ENCODE data around the gene VWA5B2. TPM values are rescaled to one million over a fixed set of nuclear protein-coding genes. Genes with fewer than 3 reads are reported as not detected.

The VWA5B2 gene
- total and polyA plus RNA-seq, 9 of the 15 experiments (the other 6 are each of a cell fraction or from before 2014, with no cell fraction given) = 0.04 TPM; not detected in 8

- TF ChIP-seq RERE (CRISPR knock-in tag; IDR thresholded peaks at IDR 0.05; ENCODE audit: borderline replicate concordance) (no peak), FUS (optimal IDR thresholded peaks at IDR 0.05; ENCODE audit: low read depth, low read length) (peak; percentile 35), E2F3 (CRISPR knock-in tag; IDR thresholded peaks at IDR 0.05) (0 out of 2 replicates have a peak, but pooled peaks have one; percentile 25), ZNF124 (CRISPR knock-in tag; IDR thresholded peaks at IDR 0.05) (no peak), ARHGAP35 (IDR thresholded peaks at IDR 0.05; ENCODE audit: partially characterized antibody) (no peak), NR4A1 (CRISPR knock-in tag; IDR thresholded peaks at IDR 0.05) (no peak), NR4A1 (tag; IDR thresholded peaks at IDR 0.05) (0 out of 2 replicates have a peak, but pooled peaks have one; percentile 48), ZFP30 (CRISPR knock-in tag; IDR thresholded peaks at IDR 0.05; ENCODE audit: borderline replicate concordance) (no peak), CHD2 (IDR thresholded peaks at IDR 0.05; ENCODE audit: low read depth, low read length) (peak; percentile 43), ZEB2 (IDR thresholded peaks at IDR 0.05) (peak; percentile 95), PCBP2 (IDR thresholded peaks at IDR 0.05; ENCODE audit: low read depth, low read length, poor library complexity, severe bottlenecking) (no peak), GTF2B (IDR thresholded peaks at IDR 0.05; ENCODE audit: extremely low read depth, insufficient read length) (no peak), TAL1 (IDR thresholded peaks at IDR 0.05) (no peak), E2F1 (CRISPR knock-in tag; IDR thresholded peaks at IDR 0.05) (no peak), ZNF384 (IDR thresholded peaks at IDR 0.05; ENCODE audit: low read depth, low read length) (0 out of 2 replicates have a peak, but pooled peaks have one; percentile 35), CHD4 (IDR thresholded peaks at IDR 0.05; ENCODE audit: insufficient read depth, insufficient replicate concordance, low read depth, low read length, poor library complexity, severe bottlenecking) (no peak), ZNF551 (CRISPR knock-in tag; IDR thresholded peaks at IDR 0.05) (no peak), EWSR1 (IDR thresholded peaks at IDR 0.05; ENCODE audit: borderline replicate concordance, low read depth, partially characterized antibody) (no peak)
Observed at GRCh38 chr3:184248454-184249411, 19.3 kb downstream of the VWA5B2 start, which contains the start of gene ALG3 (continued).

All from K562 (cell line).